Measurements from ENCODE around the gene RSRC2.
"Not testable (repeated sequence)": the region's sequence is repeated elsewhere in the genome, so short reads cannot be mapped to it uniquely, and the experiment has no call there.

RSRC2 gene

DNA sequence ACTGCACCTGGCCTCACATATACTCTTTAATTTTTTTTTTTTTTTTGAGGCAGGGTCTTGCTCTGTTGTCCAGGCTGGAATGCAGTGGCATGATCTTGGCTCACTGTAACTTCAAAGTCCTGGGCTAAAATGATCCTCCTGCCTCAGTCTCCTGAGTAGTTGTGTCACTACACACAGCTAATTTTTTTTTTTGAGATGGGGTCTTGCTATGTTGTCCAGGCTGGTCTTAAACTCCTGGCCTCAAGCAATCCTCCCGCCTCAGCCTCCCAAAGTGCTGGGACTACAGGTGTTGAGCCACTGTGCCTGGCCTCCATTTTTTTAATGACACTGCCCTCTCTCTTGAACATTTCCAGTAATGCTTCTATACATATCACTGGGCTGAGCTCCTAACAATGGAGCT lies 42.4 kb downstream of the RSRC2 start:
- DNase-seq (ENCODE audit: low read depth in 3 of 3): not testable (repeated sequence)

DNA sequence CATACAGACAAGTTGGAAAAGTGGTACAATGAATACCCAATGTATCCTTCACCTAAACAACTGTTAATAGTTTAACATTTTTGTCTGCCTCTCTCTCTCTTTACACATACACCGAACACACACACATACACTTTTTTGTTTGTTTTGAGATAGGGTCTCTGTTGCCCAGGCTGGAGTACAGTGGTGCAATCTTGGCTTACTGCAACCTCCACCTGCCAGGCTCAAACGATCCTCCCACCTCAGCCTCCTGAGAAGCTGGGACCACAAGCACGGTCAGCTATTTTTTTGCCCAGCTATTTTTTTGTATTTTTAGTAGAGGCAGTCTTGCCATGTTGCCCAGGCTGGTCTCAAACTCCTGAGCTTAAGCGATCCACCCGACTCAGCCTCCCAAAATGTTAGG lies 42.8 kb downstream of the RSRC2 start:
- DNase-seq (ENCODE audit: low read depth in 3 of 3): no peak

DNA sequence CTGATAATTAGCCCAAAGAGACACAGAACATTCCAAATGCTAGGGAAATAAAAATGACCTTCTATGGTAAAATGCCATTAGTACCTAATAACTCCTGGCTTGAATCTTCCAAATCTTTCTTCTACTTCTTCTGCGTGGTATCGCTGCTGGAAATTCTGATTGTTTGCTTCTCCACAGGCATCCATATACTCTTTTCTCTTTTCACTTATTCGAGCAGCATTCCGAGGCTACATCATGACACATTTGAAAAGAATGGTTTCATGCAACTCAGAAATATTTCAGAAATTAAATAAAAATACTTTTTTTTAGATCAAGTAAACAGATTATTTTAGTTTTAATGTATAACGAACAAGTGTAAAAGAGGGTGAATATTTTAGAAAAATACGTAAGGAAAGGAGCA lies 44.9 kb downstream of the RSRC2 start:
- no peak for DNase-seq (ENCODE audit: low read depth in 3 of 3)

DNA sequence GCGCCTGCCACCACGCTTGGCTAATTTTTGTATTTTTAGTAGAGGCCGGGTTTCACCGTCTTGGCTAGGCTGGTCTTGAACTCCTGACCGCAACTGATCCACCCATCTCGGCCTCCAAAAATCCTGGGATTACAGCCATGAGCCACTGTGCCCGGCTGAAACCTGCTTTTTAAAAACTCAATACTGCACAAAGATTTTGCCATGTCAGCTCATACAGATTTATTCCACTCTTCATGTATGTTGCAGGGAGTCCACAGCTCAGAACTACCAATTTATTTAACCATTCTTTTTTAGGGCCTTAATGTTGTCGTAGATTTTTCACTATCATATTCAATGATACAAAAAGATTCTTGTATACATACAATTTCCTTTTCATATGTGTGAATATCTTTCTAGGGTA lies 46.0 kb downstream of the RSRC2 start:
- DNase-seq (ENCODE audit: low read depth in 3 of 3): no peak

DNA sequence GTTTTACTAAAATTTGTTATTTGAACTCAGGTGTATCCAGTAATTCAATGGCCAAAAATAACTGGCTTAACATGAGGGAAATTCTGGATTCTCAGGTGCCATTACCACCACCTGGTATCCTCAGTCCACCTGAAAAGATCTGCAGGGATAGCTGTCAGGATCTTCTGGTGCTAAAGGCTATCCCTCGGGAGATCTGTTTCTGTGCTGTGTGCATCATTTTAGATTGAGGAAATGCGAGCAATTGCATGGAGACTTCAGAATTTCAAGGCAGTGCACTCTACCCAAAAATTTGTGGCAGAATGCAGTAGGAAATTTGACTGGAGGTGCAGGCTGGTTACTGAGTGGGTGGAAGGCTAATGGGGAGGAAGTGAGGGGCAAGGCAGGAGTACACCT lies 52.4 kb downstream of the RSRC2 start:
- no peak for DNase-seq (ENCODE audit: low read depth in 3 of 3)

DNA sequence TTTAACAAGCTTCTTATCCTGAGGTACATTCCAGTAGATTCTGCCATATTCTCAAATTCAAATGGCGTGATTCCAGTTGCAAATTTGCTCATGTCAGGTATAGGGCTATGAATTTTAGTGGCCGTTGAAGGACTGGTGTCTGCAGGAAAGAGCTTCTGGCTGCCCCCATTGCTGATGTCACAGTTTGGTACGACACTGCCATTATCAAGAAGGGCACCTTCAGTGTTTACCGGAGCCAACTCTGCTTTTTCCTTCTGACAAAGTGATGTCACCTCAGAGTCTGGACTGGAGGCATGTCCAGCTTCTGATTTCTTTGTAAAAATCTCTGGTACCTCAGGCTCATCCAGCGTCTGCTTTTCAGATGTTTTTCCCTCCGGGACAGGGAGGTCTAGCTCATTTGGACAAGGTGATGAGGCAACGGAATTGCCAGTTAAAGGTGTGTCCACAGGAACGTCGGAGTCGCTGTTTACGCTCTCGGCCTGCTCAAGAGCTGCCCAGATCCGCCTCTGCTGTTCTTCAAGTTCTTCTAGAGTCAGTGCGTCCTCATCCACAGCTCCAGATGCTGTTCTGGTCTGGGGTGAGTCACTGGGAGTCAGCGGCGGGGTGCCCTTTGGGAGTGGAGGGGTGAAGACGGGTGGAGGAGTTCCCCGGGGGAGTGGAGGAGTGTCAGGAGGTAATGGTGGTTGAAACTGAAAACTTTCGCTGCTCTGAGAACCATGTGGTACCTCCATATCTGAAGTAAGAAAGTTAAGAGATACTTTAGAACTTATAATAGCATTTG lies 53.0 kb downstream of the RSRC2 start:
- peak in 1 of 3 experiments; percentile 13 for DNase-seq (ENCODE audit: low read depth in 3 of 3)

DNA sequence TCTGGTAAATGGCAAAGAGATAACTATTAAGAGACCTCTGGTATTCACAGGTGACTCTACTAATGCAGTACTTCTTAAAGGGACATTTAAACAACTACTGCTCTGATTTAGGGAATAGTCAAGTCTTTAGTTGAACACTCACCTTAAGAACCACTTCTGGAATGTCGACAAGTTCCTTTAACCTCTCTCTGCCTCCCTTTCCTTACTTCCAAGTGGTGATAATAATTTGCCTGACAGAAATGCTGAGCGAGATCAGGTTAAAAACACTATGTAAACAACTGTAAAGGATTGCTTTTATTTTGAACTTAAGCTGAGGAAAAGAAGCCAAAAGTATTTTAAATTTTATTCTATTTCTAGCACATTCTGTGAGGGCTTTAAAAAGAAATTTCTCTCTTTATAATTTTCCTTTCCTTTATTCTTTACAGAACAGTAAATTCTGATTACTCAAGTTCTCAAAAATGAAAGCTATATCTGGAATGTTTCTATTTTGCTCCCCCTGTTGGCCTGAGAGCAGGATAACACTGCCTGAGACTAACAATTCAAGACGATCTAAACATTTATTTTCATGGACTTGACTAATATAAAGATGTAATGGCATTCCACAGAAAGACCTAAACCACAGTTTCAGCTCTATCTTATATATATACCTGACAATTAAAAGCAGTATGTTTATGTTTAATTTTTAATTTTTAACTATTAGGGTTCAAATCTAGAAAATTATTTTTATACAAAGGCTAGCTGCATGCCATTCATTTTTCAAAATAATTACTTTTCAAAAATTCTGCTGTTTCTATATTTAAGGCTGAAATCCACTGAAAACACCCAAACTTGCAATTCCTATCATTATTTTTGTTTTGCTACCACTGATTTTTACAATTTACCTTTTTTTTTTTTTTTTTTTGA lies 55.2 kb downstream of the RSRC2 start:
- no peak for DNase-seq (ENCODE audit: low read depth in 3 of 3)

DNA sequence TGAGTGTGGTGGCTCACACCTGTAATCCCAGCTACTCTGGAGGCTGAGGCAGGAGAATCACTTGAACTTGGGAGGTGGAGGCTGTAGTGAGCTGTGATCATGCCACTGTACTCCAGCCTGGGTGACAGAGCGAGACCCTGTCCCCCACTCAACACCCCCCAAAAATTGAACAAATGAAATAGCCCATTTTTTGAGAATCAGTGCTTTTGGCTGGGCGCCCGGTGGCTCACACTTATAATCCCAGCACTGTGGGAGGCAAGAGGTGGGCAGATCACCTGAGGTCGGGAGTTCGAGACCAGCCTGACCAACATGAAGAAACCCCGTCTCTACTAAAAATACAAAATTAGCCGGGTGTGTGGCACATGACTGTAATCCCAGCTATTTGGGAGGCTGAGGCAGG lies 56.2 kb downstream of the RSRC2 start:
- DNase-seq (ENCODE audit: low read depth in 3 of 3): not testable (repeated sequence)

DNA sequence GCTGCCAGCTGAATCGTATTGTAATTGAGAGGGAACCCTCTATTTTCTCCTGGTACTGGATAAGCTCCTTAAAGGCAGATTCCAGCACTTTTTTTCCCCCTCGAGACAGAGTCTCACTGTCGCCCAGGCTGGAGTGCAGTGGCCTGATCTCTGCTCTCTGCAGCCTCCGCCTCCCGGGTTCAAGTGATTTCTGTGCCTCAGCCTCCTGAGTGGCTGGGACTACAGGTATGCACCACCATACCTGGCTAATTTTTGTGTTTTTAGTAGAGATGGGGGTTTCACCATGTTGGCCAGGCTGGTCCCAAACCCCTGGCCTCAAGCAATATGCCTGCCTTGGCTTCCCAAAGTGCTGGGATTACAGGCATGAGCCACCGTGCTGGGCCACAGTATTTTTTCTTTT lies 56.9 kb downstream of the RSRC2 start:
- not testable (repeated sequence) for DNase-seq (ENCODE audit: low read depth in 3 of 3)

DNA sequence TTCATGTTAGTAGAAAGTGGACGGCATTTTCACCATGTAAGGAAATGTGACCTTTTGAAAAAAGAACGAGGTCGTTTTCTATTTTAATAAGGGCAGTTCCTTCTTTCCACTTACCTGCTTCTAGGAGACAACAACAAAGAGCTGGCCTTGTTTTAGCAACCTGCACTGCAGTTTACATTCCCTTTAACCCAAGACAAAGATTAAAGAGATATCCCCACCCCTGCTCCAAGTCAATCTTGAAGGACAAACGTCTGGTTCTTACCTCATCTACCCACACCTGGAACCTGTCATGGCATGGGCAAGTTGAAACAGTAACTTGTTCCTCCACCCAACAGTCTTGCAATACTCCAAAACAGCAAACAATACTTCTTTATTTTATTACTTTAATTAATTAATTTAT lies 58.8 kb downstream of the RSRC2 start:
- no peak for DNase-seq (ENCODE audit: low read depth in 3 of 3)

DNA sequence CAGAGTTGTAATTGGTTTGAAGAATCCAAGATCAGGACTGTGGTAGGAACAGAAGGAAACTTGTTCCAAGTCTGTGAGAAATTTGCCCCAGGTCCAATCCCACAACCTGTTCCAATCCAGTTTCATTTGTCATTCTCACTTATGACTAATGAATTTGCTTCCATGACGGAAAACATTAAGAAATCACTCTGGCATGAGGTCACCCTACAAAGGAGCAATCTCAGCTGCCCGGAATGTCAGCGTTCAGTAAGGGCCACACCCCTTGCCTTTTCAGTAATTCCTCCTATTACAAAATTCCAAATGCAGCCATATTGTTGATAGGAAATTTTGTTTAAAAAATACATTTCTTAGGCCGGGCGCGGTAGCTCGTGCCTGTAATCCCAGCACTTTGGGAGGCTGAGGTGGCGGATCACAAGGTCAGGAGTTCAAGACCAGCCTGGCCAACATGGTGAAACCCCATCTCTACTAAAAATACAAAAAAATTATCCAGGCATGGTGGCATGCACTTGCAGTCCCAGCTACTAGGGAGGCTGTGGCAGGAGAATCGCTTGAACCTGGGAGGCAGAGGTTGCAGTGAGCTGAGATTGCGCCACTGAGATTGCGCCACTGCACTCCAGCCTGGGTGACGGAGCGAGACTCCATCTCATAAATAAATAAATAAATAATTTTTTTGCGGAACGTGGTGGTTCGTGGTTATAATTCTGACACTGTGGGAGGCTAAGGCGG lies 62.3 kb downstream of the RSRC2 start:
- DNase-seq (ENCODE audit: low read depth in 3 of 3): not testable (repeated sequence)

DNA sequence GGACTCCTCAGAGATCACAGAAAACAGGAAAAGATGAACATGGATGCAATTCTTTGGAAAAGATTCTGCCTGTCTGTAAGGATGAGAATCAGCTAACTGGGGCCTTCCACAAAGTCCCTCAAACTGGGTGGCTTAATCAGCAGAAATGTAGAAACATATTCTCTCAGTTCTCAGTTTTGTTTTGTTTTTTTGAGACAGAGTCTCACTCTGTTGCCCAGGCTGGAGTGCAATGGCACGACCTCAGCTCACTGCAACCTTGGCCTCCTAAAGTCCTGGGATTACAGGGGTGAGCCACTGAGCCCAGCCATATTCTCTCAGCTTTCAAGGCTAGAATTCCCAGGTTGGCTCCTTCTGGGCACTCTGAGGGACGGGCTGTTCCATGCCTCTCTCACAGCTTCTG lies 66.1 kb downstream of the RSRC2 start:
- DNase-seq (ENCODE audit: low read depth in 3 of 3): no peak

DNA sequence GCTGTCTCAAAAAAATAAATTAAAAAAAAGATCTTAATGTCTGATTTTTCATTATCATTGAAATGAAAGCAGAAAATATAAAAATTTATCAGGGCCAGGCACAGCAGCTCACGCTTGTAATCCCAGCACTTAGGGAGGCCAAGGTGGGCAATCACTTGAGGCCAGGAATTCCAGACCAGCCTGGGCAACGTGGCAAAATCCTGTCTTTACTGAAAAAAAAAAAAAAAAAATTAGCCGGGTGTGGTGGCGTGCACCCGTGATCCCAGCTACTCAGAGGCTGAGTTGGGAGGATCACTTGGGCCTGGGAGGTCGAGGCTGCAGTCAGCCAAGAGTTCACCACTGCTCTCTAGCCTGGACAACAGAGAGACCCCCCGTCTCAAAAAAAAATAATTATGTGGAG lies 66.7 kb downstream of the RSRC2 start:
- no peak for DNase-seq (ENCODE audit: low read depth in 3 of 3)

DNA sequence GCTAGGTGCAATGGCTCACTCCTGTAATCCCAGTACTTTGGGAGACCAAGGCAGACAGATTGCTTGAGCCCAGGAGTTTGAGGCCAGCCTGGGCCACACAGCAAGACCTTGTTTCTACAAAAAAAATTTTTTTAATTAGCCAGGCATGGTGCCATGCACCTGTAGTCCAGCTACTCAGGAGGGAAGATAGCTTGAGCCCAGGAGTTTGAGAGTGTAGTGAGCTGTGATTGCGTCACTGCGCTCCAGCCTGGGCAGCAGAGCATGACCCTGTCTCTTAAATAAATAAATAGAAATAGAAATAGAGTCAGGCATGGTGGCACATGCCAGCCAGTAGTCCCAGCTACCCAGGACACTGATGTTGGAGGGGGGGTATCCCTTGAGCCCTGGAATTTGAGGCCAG lies 67.5 kb downstream of the RSRC2 start:
- DNase-seq (ENCODE audit: low read depth in 3 of 3): no peak

DNA sequence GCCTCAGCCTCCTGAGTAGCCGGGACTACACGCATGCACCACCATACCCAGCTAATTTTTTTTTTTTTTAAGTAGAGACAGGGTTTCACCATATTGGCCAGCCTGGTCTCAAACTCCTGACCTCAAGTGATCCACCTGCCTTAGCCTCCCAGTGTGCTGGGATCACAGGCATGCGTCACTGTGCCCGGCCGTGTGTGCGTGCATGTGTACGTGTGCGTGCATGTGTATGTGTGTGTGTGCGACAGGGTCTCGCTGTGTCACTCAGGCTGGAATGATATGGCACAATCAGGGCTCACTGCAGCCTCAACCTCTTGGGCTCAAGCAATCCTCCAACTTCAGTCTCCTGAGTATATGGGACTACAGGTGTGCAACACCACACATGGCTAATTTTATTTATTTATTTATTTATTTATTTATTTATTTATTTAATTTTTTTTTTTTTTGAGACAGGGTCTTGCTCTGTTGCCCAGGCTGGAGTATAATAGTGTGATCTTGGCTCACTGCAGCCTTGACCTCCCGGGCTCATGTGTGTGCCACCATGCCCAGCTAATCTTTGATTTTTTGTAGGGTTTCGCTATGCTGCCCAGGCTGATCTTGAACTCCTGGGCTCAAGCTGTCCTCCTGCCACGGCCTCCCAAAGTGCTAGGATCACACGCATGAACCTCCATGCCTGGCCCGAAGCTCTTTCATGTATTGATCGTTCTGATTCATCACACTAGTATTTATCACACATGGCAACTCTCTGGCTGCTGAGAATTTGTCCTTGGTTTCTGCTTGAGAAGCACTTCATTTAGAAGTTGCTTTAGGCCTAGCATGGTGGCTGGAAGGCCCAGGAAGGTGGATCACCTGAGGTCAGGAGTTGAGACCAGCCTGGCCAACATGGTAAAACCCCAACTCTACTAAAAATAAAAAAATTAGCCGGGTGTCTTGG lies 68.4 kb downstream of the RSRC2 start:
- DNase-seq (ENCODE audit: low read depth in 3 of 3): no peak

DNA sequence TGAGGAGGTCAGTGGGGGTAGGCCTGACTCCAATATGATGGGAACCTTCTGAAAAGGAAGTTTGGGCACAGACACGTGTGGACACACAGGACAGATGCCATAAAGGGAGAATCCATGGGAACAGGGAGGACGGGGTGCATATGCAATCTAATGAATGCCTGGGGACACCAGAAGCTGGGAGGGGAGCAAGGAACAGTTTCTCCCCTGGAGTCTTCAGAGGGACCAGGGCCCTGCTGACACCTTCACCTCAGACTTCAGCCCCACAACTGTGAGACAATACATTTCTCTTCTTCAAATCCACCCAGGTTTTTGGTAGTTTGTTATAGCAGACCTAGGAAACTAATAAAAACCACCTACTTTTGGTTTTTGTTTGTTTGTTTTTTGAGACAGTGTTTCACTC lies 69.1 kb downstream of the RSRC2 start:
- DNase-seq (ENCODE audit: low read depth in 3 of 3): no peak

DNA sequence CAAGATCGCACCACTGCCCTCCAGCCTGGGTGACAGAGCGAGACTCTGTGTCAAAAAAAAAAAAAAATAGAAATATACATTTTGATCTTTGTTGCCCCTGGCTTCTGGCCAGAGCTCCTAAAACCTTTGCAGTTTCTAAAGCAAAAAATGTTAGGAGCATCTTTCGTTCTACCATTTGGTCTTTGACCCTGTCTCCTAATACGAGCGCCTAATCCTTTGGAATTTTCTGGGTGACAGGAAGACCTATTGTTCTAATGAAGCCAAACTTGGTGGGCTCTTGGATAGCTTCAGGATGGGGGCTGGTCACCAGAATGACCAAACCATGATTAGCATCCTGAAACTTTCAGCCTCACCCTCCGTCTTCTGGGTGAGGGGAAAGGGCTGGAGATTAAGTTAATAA lies 72.0 kb downstream of the RSRC2 start:
- no peak for DNase-seq (ENCODE audit: low read depth in 3 of 3)

DNA sequence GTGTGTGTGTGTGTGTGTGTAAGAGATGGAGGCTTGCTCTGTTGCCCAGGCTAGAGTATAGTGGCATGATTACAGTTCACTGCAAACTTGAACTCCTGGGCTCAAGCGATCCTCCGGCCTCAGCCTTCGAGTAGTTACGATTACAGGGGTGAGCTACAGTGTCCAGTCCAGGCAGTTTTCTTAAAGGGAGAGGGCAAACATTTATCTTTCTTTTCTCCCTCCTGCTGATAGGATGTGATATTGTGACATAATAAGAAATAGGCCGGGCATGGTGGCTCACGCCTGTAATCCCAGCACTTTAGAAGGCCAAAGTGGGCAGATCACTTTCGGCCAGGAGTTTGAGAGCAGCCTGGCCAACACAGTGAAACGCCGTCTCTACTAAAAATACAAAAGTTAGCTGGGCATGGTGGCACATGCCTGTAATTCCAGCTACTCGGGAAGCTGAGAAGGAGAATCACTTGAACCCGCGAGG lies 72.5 kb downstream of the RSRC2 start:
- no peak for DNase-seq (ENCODE audit: low read depth in 3 of 3)
